ENCODE measurements around the gene HMGB3.

Gene HMGB3

GRCh38 chrX:150941580-150941979 is 41.6 kb upstream of the HMGB3 start:
- no peak for DNase-seq (ENCODE audit: low read depth)
- no peak overlapping the region for H3K4me3 ChIP-seq (replicated peaks; ENCODE audit: low read depth, low read length)
- TF ChIP-seq CTCF (IDR thresholded peaks at IDR 0.05; ENCODE audit: low read length, missing control alignments) = no peak

DNA sequence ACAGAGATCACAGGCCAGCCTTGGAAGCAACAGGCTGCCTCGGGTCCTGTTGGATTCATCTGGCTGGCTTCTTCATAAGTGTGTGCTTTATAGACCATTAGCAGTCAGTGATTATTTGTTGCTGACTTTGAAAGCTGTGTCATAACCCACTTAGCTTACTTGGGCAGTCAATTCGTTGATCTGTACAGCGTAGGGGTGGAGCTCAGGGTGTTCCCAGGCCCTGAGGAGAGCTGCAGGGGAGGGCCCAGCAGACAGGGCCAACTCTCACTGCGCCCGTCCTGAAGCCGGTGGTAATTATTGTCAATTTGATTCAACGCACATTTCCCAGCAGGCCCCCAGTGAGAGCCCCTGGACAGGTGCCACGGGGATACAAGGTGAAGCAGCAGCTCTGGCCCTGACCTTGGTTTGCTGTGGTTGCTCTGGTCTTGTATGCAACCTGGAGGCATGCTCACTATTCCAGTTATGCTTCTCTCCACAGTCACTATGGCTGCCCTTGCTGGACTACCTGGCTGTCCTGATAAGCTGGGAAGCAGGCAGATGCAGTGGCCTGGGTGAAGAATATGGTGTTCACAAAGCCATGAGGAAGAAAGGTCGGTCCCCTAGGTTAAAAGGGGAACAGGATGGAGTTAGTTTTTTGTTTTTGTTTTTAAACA is 40.1 kb upstream of the HMGB3 start:
- DNase-seq (ENCODE audit: low read depth) = no peak
- H3K4me3 ChIP-seq (replicated peaks; ENCODE audit: low read depth, low read length) = no peak overlapping the region
- TF ChIP-seq CTCF (IDR thresholded peaks at IDR 0.05; ENCODE audit: low read length, missing control alignments) = no peak

- no peak for TF ChIP-seq CTCF (IDR thresholded peaks at IDR 0.05; ENCODE audit: low read length, missing control alignments)
- H3K4me3 ChIP-seq (replicated peaks; ENCODE audit: low read depth, low read length) = no peak overlapping the region
- DNase-seq (ENCODE audit: low read depth) = no peak
Measured at GRCh38 chrX:150944233-150944632, 38.9 kb upstream of the HMGB3 start.

GRCh38 chrX:150954951-150955350 is 28.2 kb upstream of the HMGB3 start:
- no peak for DNase-seq (ENCODE audit: low read depth)
- H3K4me3 ChIP-seq (replicated peaks; ENCODE audit: low read depth, low read length) = no peak overlapping the region
- no peak for TF ChIP-seq CTCF (IDR thresholded peaks at IDR 0.05; ENCODE audit: low read length, missing control alignments)

- DNase-seq (ENCODE audit: low read depth) = no peak
- H3K4me3 ChIP-seq (replicated peaks; ENCODE audit: low read depth, low read length) = no peak overlapping the region
- no peak for TF ChIP-seq CTCF (IDR thresholded peaks at IDR 0.05; ENCODE audit: low read length, missing control alignments)
Measured at GRCh38 chrX:150955590-150955989, 27.5 kb upstream of the HMGB3 start.

DNA sequence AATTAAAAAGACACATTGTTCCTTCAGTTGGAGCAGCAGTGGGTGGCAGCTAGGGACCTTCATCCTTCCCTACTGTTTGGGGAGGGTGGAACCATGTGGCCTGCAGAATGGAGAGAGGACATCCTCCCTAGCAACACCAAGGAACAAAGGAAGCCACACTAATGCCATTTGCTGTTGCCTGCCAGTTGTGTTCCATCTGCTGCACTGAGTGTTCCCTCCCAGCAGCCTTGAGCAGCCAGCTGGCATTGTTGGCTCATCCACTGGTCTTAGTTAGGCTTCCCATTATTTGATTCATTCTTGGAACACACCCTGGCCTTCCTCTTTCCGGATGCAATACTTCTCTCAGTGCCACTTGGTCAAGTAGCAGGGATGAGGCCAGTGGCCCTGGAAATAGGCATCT is 25.0 kb upstream of the HMGB3 start:
- no peak overlapping the region for H3K4me3 ChIP-seq (replicated peaks; ENCODE audit: low read depth, low read length)
- TF ChIP-seq CTCF (IDR thresholded peaks at IDR 0.05; ENCODE audit: low read length, missing control alignments) = no peak
- DNase-seq (ENCODE audit: low read depth) = no peak

- no peak overlapping the region for H3K4me3 ChIP-seq (replicated peaks; ENCODE audit: low read depth, low read length)
- no peak for DNase-seq (ENCODE audit: low read depth)
- no peak for TF ChIP-seq CTCF (IDR thresholded peaks at IDR 0.05; ENCODE audit: low read length, missing control alignments)
Measured at GRCh38 chrX:150959557-150959956, 23.6 kb upstream of the HMGB3 start.

All from fibroblast of pulmonary artery (primary cell).